ENCODE data around the gene RDH11.

DNA sequence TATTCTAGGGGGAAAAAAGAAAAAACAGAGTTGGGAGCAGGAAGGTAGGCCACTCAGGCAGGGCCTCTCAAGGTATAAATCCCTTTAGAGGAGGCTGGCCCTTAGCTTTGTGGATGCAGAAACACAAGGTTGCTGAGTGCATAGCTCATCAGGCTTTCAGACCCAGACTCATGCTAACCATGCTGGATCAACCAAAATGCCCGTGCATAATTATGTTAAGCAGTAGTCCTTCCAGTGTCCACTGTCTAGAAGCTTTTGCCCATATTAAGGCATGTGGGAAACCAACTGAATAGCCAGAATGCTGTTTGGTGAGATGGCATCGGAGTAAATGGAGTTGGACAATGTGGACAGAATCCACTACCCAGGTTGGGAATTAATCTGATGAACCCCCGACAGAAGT, 56.9 kb downstream of the RDH11 start:
- no peak for TF ChIP-seq CTCF (conservative IDR thresholded peaks at IDR 0.05)
- TF ChIP-seq ZFX (IDR thresholded peaks at IDR 0.05), result no peak

Measured in C4-2B (cell line).